Cardiac septum (tissue), 1 donor: ENCODE data around the gene CACNA2D3. TPM values are rescaled to one million over a fixed set of nuclear protein-coding genes. Genes with fewer than 3 reads are reported as not detected.

Source experiments
- DNase-seq: peaks from one replicate; pipeline ENCODE4 v3.0.0-alpha.2; 2020; ENCODE audit warnings: low spot score
- intact Hi-C: fragments of 100-400 bp; cut with DNase I; formaldehyde crosslinking; loops from one replicate; pipeline ENCODE4 v1.14.0; 2022
- total RNA-seq: library from RNA; stranded (reverse); fragmentation: NEBNext Ultra II Directional; extraction: Animal tissue kit (Norgen Biotek cat#: 25700); gene quantifications from one replicate; pipeline ENCODE4 v1.2.1, GENCODE V29; 2021
- donor health status: DM: no; HTN: no; CAD: no.

Gene CACNA2D3
- total RNA-seq, 1 donor from 2014 or later = 11.3 TPM

- DNase-seq = no peak
- intact Hi-C loops = no loop called here
Observed at GRCh38 chr3:54202054-54202453, 79.7 kb downstream of the CACNA2D3 start.

GRCh38 chr3:54202651-54203248 lies 80.4 kb downstream of the CACNA2D3 start:
- no peak for DNase-seq
- intact Hi-C loops = no loop called here

GRCh38 chr3:54206874-54207273 lies 84.5 kb downstream of the CACNA2D3 start:
- no peak for DNase-seq
- intact Hi-C loops = no loop called here

- no peak for DNase-seq
- intact Hi-C loops = no loop called here
Observed at GRCh38 chr3:54211097-54211496, 88.7 kb downstream of the CACNA2D3 start.

- intact Hi-C loops = no loop called here
- DNase-seq = no peak
Observed at GRCh38 chr3:54212723-54213122, 90.4 kb downstream of the CACNA2D3 start.

- intact Hi-C loops = no loop called here
- DNase-seq = no peak
Observed at GRCh38 chr3:54213907-54214306, 91.6 kb downstream of the CACNA2D3 start.

GRCh38 chr3:54214845-54215244 lies 92.5 kb downstream of the CACNA2D3 start:
- intact Hi-C loops = no loop called here

GRCh38 chr3:54215521-54215920 lies 93.2 kb downstream of the CACNA2D3 start:
- intact Hi-C loops = no loop called here
- no peak for DNase-seq

More at GRCh38 chr3:54214845-54215244, 92.5 kb downstream of the CACNA2D3 start:
- DNase-seq = no peak

GRCh38 chr3:54217828-54218227 lies 95.5 kb downstream of the CACNA2D3 start:
- intact Hi-C loops = no loop called here
- no peak for DNase-seq

- no peak for DNase-seq
- intact Hi-C loops = no loop called here
Observed at GRCh38 chr3:54222316-54222715, 100.0 kb downstream of the CACNA2D3 start.

- no peak for DNase-seq
- intact Hi-C loops = no loop called here
Observed at GRCh38 chr3:54223063-54223462, 100.7 kb downstream of the CACNA2D3 start.

GRCh38 chr3:54225841-54226528 lies 103.6 kb downstream of the CACNA2D3 start:
- intact Hi-C loops = no loop called here
- DNase-seq = no peak

GRCh38 chr3:54228806-54229205 lies 106.5 kb downstream of the CACNA2D3 start:
- intact Hi-C loops = no loop called here
- DNase-seq = no peak

GRCh38 chr3:54232618-54233017 lies 110.3 kb downstream of the CACNA2D3 start:
- intact Hi-C loops = no loop called here
- DNase-seq = no peak

- DNase-seq = no peak
- intact Hi-C loops = no loop called here
Observed at GRCh38 chr3:54235998-54236397, 113.6 kb downstream of the CACNA2D3 start.

GRCh38 chr3:54237109-54237508 lies 114.8 kb downstream of the CACNA2D3 start:
- DNase-seq = no peak
- intact Hi-C loops = no loop called here

GRCh38 chr3:54237788-54238502 lies 115.6 kb downstream of the CACNA2D3 start:
- intact Hi-C loops = no loop called here
- no peak for DNase-seq

- no peak for DNase-seq
- intact Hi-C loops = no loop called here
Observed at GRCh38 chr3:54240309-54240708, 118.0 kb downstream of the CACNA2D3 start.

- intact Hi-C loops = no loop called here
- no peak for DNase-seq
Observed at GRCh38 chr3:54243056-54243931, 120.9 kb downstream of the CACNA2D3 start.
